Activated naive CD8-positive, alpha-beta T cell (primary cell): Measurements from ENCODE around the gene HBS1L.
A peak's percentile ranks its signal among the peaks of the same experiment; 100 is the strongest.
"Not testable (repeated sequence)": the region's sequence is repeated elsewhere in the genome, so short reads cannot be mapped to it uniquely, and the experiment has no call there.

Experiments used
- H3K27ac Mint-ChIP-seq: one replicate; pipeline ENCODE4 v1.8.0; 2021; ENCODE audit warnings: mixed read lengths
- H3K27me3 Mint-ChIP-seq: one replicate; pipeline ENCODE4 v1.8.0; 2021; ENCODE audit warnings: mixed read lengths
- H3K36me3 Mint-ChIP-seq: one replicate; pipeline ENCODE4 v1.8.0; 2021; ENCODE audit warnings: mixed read lengths
- H3K4me1 Mint-ChIP-seq: one replicate; pipeline ENCODE4 v1.8.0; 2021; ENCODE audit warnings: low read depth, mixed read lengths
- H3K4me3 Mint-ChIP-seq: one replicate; pipeline ENCODE4 v1.8.0; 2021; ENCODE audit warnings: mild to moderate bottlenecking, mixed read lengths
- H3K9me3 Mint-ChIP-seq: one replicate; pipeline ENCODE4 v1.8.0; 2021; ENCODE audit warnings: low read depth, mixed read lengths

Gene HBS1L

DNA sequence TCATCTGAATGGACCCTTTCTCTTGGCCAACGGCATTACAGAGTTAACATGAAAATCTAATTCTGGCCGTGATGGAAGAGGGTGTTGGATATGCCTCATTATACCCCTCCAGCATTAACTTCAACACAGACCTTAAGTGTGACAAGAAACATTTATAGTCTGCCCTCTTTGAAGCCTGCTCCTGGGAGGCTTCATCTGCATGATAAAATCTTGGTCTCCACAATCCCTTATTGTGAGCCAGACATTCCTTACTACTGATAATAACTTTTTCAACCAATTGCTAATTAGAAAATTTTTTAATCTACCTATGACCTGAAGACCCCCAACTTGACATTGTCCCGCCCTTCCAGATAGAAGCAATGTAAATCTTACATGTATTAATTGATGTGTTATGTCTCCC, 9.3 kb upstream of the HBS1L start:
- Mint-ChIP-seq H3K36me3 (no peaks in the 10 kb centered on the region), H3K27me3 (no peaks in the 10 kb centered on the region), H3K9me3 (no peaks in the 10 kb centered on the region), H3K4me1 (peaks cover 14% of the 10 kb centered on the region), H3K27ac (no peak overlapping the region), H3K4me3 (no peak overlapping the region)

GRCh38 chr6:135062735-135063134, 8.1 kb upstream of the HBS1L start:
- H3K4me3 Mint-ChIP-seq, result no peak overlapping the region
- H3K27ac Mint-ChIP-seq, result no peak overlapping the region
- H3K27me3 Mint-ChIP-seq, result no peaks in the 10 kb centered on the region
- peaks cover 14% of the 10 kb centered on the region for H3K4me1 Mint-ChIP-seq
- H3K36me3 Mint-ChIP-seq, result no peaks in the 10 kb centered on the region
- no peaks in the 10 kb centered on the region for H3K9me3 Mint-ChIP-seq

- no peaks in the 10 kb centered on the region for H3K9me3 Mint-ChIP-seq
- peaks cover 4% of the 10 kb centered on the region for H3K4me1 Mint-ChIP-seq
- no peak overlapping the region for H3K4me3 Mint-ChIP-seq
- no peak overlapping the region for H3K27ac Mint-ChIP-seq
- no peaks in the 10 kb centered on the region for H3K36me3 Mint-ChIP-seq
- no peaks in the 10 kb centered on the region for H3K27me3 Mint-ChIP-seq
Observed at GRCh38 chr6:135060076-135060475, 5.5 kb upstream of the HBS1L start.

GRCh38 chr6:135058299-135058698, 3.7 kb upstream of the HBS1L start:
- H3K9me3 Mint-ChIP-seq, H3K27me3 Mint-ChIP-seq, H3K4me3 Mint-ChIP-seq, H3K36me3 Mint-ChIP-seq, H3K27ac Mint-ChIP-seq: not testable (repeated sequence)
- H3K4me1 Mint-ChIP-seq, result peaks cover 13% of the 10 kb centered on the region

DNA sequence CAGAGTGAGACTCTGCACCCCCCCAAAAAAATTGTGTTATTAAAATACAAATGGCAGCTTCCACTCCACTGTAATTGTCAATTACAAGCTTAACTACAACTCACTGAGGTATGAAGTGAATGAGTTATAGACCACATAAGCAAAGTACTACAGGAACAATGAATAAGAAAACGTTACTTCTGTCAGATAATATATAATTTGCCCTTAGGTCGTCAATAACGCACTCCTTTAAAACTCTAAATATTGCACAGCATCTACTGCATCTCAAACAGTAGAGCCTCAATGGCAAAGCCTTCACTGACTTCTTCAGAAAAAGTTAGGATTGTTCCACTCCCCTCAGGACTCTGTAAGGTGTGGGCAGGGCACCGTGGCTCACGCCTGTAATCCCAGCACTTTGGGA, 2.0 kb upstream of the HBS1L start:
- Mint-ChIP-seq H3K4me3 (no peak overlapping the region), H3K27me3 (no peaks in the 10 kb centered on the region), H3K27ac (no peak overlapping the region)

DNA sequence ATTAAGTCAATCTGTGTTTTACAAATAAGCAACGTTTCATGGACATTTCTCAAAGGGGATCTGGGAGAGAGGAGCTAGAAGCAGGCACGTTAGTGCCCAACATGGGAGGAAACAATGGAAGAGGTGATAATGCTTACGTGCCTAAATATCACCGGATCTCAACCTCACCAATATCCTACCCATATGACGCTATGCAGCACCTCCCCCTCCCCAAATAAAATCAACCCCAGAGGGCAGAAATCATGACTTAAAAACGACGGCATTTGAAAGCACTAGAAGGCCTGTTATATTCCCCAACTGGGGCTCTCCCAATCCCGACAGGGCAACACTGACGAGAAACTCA, 425 bp downstream of the HBS1L start:
- no peaks in the 10 kb centered on the region for H3K36me3 Mint-ChIP-seq
- peak overlapping the region; percentile 99 for H3K27ac Mint-ChIP-seq
- H3K27me3 Mint-ChIP-seq, result no peaks in the 10 kb centered on the region
- peak overlapping the region; percentile 99 for H3K4me3 Mint-ChIP-seq
- H3K9me3 Mint-ChIP-seq, result no peaks in the 10 kb centered on the region
- H3K4me1 Mint-ChIP-seq, result peaks cover 39% of the 10 kb centered on the region

More for the DNA sequence above, 2.0 kb upstream of the HBS1L start:
- Mint-ChIP-seq H3K9me3 (no peaks in the 10 kb centered on the region), H3K36me3 (no peaks in the 10 kb centered on the region), H3K4me1 (peaks cover 30% of the 10 kb centered on the region)

GRCh38 chr6:135053406-135053805, 1.2 kb downstream of the HBS1L start:
- H3K4me3 Mint-ChIP-seq, result peak overlapping the region; percentile 99
- peaks cover 5% of the 10 kb centered on the region for H3K36me3 Mint-ChIP-seq
- H3K4me1 Mint-ChIP-seq, result peaks cover 47% of the 10 kb centered on the region
- H3K9me3 Mint-ChIP-seq, result no peaks in the 10 kb centered on the region
- peak overlapping the region; percentile 99 for H3K27ac Mint-ChIP-seq
- no peaks in the 10 kb centered on the region for H3K27me3 Mint-ChIP-seq

GRCh38 chr6:135052939-135053338, 1.7 kb downstream of the HBS1L start:
- no peaks in the 10 kb centered on the region for H3K9me3 Mint-ChIP-seq
- H3K4me1 Mint-ChIP-seq, result peaks cover 51% of the 10 kb centered on the region
- peak overlapping the region; percentile 99 for H3K4me3 Mint-ChIP-seq
- peak overlapping the region; percentile 99 for H3K27ac Mint-ChIP-seq
- peaks cover 7% of the 10 kb centered on the region for H3K36me3 Mint-ChIP-seq
- H3K27me3 Mint-ChIP-seq, result no peaks in the 10 kb centered on the region

DNA sequence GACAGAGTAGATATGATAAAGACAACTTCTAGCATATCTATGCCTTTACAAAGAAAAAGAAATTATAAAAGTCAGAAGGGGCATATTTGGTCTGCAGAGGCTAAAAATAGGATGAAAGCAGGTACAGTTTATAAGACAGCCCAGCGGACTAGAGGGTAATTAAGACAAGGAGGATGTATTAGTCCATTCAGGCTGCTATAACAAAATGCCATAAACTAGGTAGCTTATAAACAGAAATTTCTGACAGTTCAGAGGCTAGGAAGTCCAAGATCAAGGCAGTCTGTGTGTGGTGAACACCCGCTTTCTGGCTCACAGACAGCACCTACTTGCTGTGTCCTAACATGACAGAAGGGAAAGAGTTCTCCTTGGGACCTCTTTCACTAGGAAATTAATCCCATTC, 5.7 kb downstream of the HBS1L start:
- peaks cover 9% of the 10 kb centered on the region for H3K36me3 Mint-ChIP-seq
- peaks cover 75% of the 10 kb centered on the region for H3K4me1 Mint-ChIP-seq
- peak overlapping the region; percentile 83 for H3K27ac Mint-ChIP-seq
- peak overlapping the region; percentile 41 for H3K4me3 Mint-ChIP-seq
- H3K9me3 Mint-ChIP-seq, result no peaks in the 10 kb centered on the region
- no peaks in the 10 kb centered on the region for H3K27me3 Mint-ChIP-seq

- H3K9me3 Mint-ChIP-seq, result no peaks in the 10 kb centered on the region
- H3K27me3 Mint-ChIP-seq, result no peaks in the 10 kb centered on the region
- peak overlapping the region; percentile 8 for H3K4me3 Mint-ChIP-seq
- peaks cover 12% of the 10 kb centered on the region for H3K36me3 Mint-ChIP-seq
- peaks cover 74% of the 10 kb centered on the region for H3K4me1 Mint-ChIP-seq
- H3K27ac Mint-ChIP-seq, result peak overlapping the region; percentile 83
Observed at GRCh38 chr6:135047336-135047735, 7.3 kb downstream of the HBS1L start.

- Mint-ChIP-seq H3K4me1 (peaks cover 74% of the 10 kb centered on the region), H3K36me3 (peaks cover 12% of the 10 kb centered on the region), H3K27ac (peak overlapping the region; percentile 83)
Observed at GRCh38 chr6:135046912-135047311, 7.7 kb downstream of the HBS1L start.

DNA sequence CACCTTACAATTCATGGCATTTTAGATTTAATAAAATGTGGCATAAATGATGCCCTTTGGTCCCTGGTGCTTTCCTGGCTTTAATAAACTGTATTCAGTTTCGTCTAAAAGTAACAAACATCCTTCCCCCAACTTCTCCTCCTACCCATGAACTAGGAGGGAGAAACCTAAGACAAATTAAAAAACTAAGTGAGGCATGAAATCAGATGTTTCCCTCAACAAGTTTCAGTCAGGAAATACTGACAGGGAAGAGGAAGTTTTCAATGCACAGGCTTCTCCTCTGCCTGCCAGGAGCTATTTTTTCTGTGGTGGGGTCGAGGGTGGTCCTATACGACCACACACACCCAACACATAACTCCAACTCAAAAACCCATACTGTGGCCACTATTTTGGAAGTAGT, 10.0 kb downstream of the HBS1L start:
- Mint-ChIP-seq H3K27ac (peak overlapping the region; percentile 16), H3K4me3 (peak overlapping the region; percentile 30), H3K27me3 (no peaks in the 10 kb centered on the region), H3K4me1 (peaks cover 72% of the 10 kb centered on the region), H3K9me3 (no peaks in the 10 kb centered on the region), H3K36me3 (peaks cover 18% of the 10 kb centered on the region)

More at GRCh38 chr6:135046912-135047311, 7.7 kb downstream of the HBS1L start:
- no peaks in the 10 kb centered on the region for H3K27me3 Mint-ChIP-seq
- peak overlapping the region; percentile 8 for H3K4me3 Mint-ChIP-seq
- H3K9me3 Mint-ChIP-seq, result no peaks in the 10 kb centered on the region

GRCh38 chr6:135043846-135044245, 10.8 kb downstream of the HBS1L start:
- Mint-ChIP-seq H3K36me3 (peaks cover 20% of the 10 kb centered on the region), H3K9me3 (no peaks in the 10 kb centered on the region), H3K4me1 (peaks cover 72% of the 10 kb centered on the region), H3K27ac (peak overlapping the region; percentile 61), H3K4me3 (no peak overlapping the region), H3K27me3 (no peaks in the 10 kb centered on the region)

GRCh38 chr6:135043364-135043763, 11.3 kb downstream of the HBS1L start:
- Mint-ChIP-seq H3K4me1 (peaks cover 68% of the 10 kb centered on the region), H3K27me3 (no peaks in the 10 kb centered on the region), H3K4me3 (no peak overlapping the region), H3K36me3 (peaks cover 16% of the 10 kb centered on the region), H3K9me3 (no peaks in the 10 kb centered on the region), H3K27ac (peak overlapping the region; percentile 61)

GRCh38 chr6:135038335-135038734, 16.3 kb downstream of the HBS1L start:
- Mint-ChIP-seq H3K9me3 (no peaks in the 10 kb centered on the region), H3K27me3 (no peaks in the 10 kb centered on the region), H3K4me3 (no peak overlapping the region), H3K4me1 (peaks cover 56% of the 10 kb centered on the region), H3K27ac (no peak overlapping the region), H3K36me3 (peaks cover 27% of the 10 kb centered on the region)

DNA sequence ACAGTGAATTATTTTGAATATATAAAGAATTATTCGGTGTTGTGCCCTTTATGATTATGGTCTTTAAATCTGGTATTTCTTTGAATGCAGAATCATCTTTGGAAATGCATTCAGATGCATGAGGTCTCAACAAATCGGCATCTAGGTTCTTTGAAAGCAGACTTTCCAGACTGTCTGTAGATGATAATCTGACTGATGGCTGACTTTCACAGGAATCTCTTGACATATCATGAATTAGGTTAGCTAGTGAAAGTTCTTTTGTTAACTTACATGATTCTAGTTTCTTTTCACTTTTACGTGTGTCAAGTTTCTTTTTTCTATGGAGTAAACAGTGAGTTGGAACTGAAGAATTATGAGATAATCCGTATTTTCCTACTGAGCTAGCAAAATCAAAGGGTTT, 17.1 kb downstream of the HBS1L start:
- peaks cover 56% of the 10 kb centered on the region for H3K4me1 Mint-ChIP-seq
- peak overlapping the region; percentile 72 for H3K27ac Mint-ChIP-seq
- H3K36me3 Mint-ChIP-seq, result peaks cover 31% of the 10 kb centered on the region

More for the DNA sequence above, 17.1 kb downstream of the HBS1L start:
- H3K4me3 Mint-ChIP-seq, result no peak overlapping the region
- no peaks in the 10 kb centered on the region for H3K9me3 Mint-ChIP-seq
- H3K27me3 Mint-ChIP-seq, result no peaks in the 10 kb centered on the region
